OCI-LY7 (cell line): Measurements from ENCODE around the gene SPATA16.

Source experiments
- EZH2phosphoT487 ChIP-seq: fragments of 200-600 bp; sonication (generic); IDR thresholded peaks from 2 replicates; pipeline ENCODE4 v1.6.1; 2018; ENCODE audit warnings: low read depth, borderline replicate concordance, mild to moderate bottlenecking, mixed run types, antibody characterized with exemption, low read length, moderate library complexity, mixed read lengths
- TF ChIP-seq, protein P1 (sequence below): fragments of 200-600 bp; sonication (generic); conservative IDR thresholded peaks from 2 replicates; pipeline ENCODE4 v1.5.1; 2014; ENCODE audit warnings: mild to moderate bottlenecking, antibody characterized with exemption, low read length, moderate library complexity, mixed read lengths

- TF ChIP-seq, protein P1, sequence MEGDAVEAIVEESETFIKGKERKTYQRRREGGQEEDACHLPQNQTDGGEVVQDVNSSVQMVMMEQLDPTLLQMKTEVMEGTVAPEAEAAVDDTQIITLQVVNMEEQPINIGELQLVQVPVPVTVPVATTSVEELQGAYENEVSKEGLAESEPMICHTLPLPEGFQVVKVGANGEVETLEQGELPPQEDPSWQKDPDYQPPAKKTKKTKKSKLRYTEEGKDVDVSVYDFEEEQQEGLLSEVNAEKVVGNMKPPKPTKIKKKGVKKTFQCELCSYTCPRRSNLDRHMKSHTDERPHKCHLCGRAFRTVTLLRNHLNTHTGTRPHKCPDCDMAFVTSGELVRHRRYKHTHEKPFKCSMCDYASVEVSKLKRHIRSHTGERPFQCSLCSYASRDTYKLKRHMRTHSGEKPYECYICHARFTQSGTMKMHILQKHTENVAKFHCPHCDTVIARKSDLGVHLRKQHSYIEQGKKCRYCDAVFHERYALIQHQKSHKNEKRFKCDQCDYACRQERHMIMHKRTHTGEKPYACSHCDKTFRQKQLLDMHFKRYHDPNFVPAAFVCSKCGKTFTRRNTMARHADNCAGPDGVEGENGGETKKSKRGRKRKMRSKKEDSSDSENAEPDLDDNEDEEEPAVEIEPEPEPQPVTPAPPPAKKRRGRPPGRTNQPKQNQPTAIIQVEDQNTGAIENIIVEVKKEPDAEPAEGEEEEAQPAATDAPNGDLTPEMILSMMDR = no peak
- TF ChIP-seq EZH2phosphoT487 = no peak
Measured at GRCh38 chr3:172953571-172953970, 187.5 kb downstream of the SPATA16 start.
